Neuronal stem cell (in vitro differentiated cells): ENCODE measurements around the gene ITSN2.

Experiments
- DNase-seq: peaks from one replicate; pipeline ENCODE4 v3.0.0-alpha.2; 2013; ENCODE audit warnings: low spot score
- H2AFZ ChIP-seq: one replicate; pipeline ENCODE4 v1.6.1; 2013; ENCODE audit warnings: mild to moderate bottlenecking, low read length, inconsistent platforms
- H2AK5ac ChIP-seq: 2 replicates; pipeline ENCODE4 v1.6.1; 2013; ENCODE audit warnings: low read depth, mild to moderate bottlenecking, inconsistent platforms, low read length, moderate library complexity, mixed read lengths
- H2BK120ac ChIP-seq: 2 replicates; pipeline ENCODE4 v1.6.1; 2013; ENCODE audit warnings: low read depth, mild to moderate bottlenecking, inconsistent platforms, low read length, moderate library complexity, mixed read lengths
- H2BK12ac ChIP-seq: one replicate; pipeline ENCODE4 v1.6.1; 2013; ENCODE audit warnings: low read length, inconsistent platforms
- H2BK15ac ChIP-seq: 2 replicates; pipeline ENCODE4 v1.6.1; 2013; ENCODE audit warnings: mild to moderate bottlenecking, low read length, inconsistent platforms, mixed read lengths
- H2BK5ac ChIP-seq: one replicate; pipeline ENCODE4 v1.6.1; 2013; ENCODE audit warnings: inconsistent platforms, mild to moderate bottlenecking, low read length, moderate library complexity
- H3K14ac ChIP-seq: one replicate; pipeline ENCODE4 v1.6.1; 2013; ENCODE audit warnings: low read length, inconsistent platforms
- H3K18ac ChIP-seq: 2 replicates; pipeline ENCODE4 v1.6.1; 2013; ENCODE audit warnings: low read length, inconsistent platforms
- H3K23ac ChIP-seq: 2 replicates; pipeline ENCODE4 v1.6.1; 2013; ENCODE audit warnings: low read depth, mild to moderate bottlenecking, mixed read lengths, low read length, inconsistent platforms; ENCODE audit not compliant: poor library complexity
- H3K27ac ChIP-seq: replicated peaks from 3 replicates; pipeline ENCODE4 v1.5.1; 2013; ENCODE audit warnings: low read length, inconsistent platforms
- H3K27me3 ChIP-seq, 3 experiments: 2 replicates each; pipeline ENCODE4 v1.6.1; 2013; ENCODE audit warnings: low read length in 3 of 3, mild to moderate bottlenecking in 2 of 3, inconsistent platforms in 1 of 3, low read depth in 1 of 3, mixed read lengths in 1 of 3, moderate library complexity in 1 of 3; ENCODE audit not compliant: control insufficient read depth in 3 of 3, insufficient read depth in 3 of 3
- H3K36me3 ChIP-seq, 2 donors: replicated peaks in 1 of 2; 2 replicates each; pipeline ENCODE4 v1.6.1; 2013; ENCODE audit warnings: low read length in 2 of 2; ENCODE audit not compliant: control insufficient read depth in 2 of 2, insufficient read depth in 2 of 2
- H3K4ac ChIP-seq: 2 replicates; pipeline ENCODE4 v1.6.1; 2013; ENCODE audit warnings: inconsistent platforms, mild to moderate bottlenecking, low read length, moderate library complexity
- H3K4me1 ChIP-seq, 2 donors: 1 replicate in 1 of 2; 2 replicates in 1 of 2; pipeline ENCODE4 v1.6.1; 2013; ENCODE audit warnings: low read length in 2 of 2, low read depth in 1 of 2; ENCODE audit not compliant: control insufficient read depth in 2 of 2, insufficient read depth in 1 of 2
- H3K4me2 ChIP-seq: one replicate; pipeline ENCODE4 v1.6.1; 2013; ENCODE audit warnings: mild to moderate bottlenecking, low read length, inconsistent platforms; ENCODE audit not compliant: insufficient read depth, poor library complexity, severe bottlenecking
- H3K4me3 ChIP-seq, 2 donors: 2 replicates each; pipeline ENCODE4 v1.5.1; 2013; ENCODE audit warnings: low read length in 2 of 2, mild to moderate bottlenecking in 2 of 2, inconsistent platforms in 1 of 2, moderate library complexity in 1 of 2
- H3K79me1 ChIP-seq: one replicate; pipeline ENCODE4 v1.6.1; 2013; ENCODE audit warnings: low read depth, mild to moderate bottlenecking, inconsistent platforms, low read length, moderate library complexity
- H3K9ac ChIP-seq: one replicate; pipeline ENCODE4 v1.6.1; 2013; ENCODE audit warnings: mild to moderate bottlenecking, low read depth, low read length, inconsistent platforms; ENCODE audit not compliant: poor library complexity
- H3K9me3 ChIP-seq, 2 donors: replicated peaks in 1 of 2; 2 replicates each; pipeline versions ENCODE3 to v1.6.1; 2013; ENCODE audit warnings: low read length in 2 of 2, mild to moderate bottlenecking in 2 of 2, inconsistent platforms in 1 of 2, low read depth in 1 of 2, mixed read lengths in 1 of 2, moderate library complexity in 1 of 2; ENCODE audit not compliant: control insufficient read depth in 2 of 2, insufficient read depth in 1 of 2
- H4K8ac ChIP-seq: one replicate; pipeline ENCODE4 v1.6.1; 2013; ENCODE audit warnings: low read depth, mild to moderate bottlenecking, inconsistent platforms, low read length, moderate library complexity
- H4K91ac ChIP-seq: one replicate; pipeline ENCODE4 v1.6.1; 2013; ENCODE audit warnings: low read length, low read depth, mild to moderate bottlenecking, inconsistent platforms; ENCODE audit not compliant: poor library complexity
- WGBS, 2 donors: extraction: QIAGEN DNeasy Blood & Tissue Kit; methylation state at CpG; one replicate each; pipeline ENCODE4 v1.1.7; 2013; ENCODE audit warnings: missing lambda C conversion rate in 2 of 2, mixed read lengths in 1 of 2; ENCODE audit not compliant: insufficient read length in 2 of 2, insufficient replicate concordance in 1 of 2; ENCODE audit errors: extremely low coverage in 2 of 2; 5-methylcytosine and 5-hydroxymethylcytosine counted together

Gene ITSN2

GRCh38 chr2:24237313-24237712, 123.0 kb downstream of the ITSN2 start:
- H3K14ac ChIP-seq: no peak overlapping the region
- no peak overlapping the region for H2BK5ac ChIP-seq
- no peak overlapping the region for H2BK15ac ChIP-seq
- H2AK5ac ChIP-seq: no peak overlapping the region
- no CpG with 5 or more reads among the region's 1 CpG for WGBS, 2 donors
- DNase-seq: no peak
- no peak overlapping the region for H3K23ac ChIP-seq
- no peaks in the 10 kb centered on the region for H3K79me1 ChIP-seq
- H4K8ac ChIP-seq: no peak overlapping the region
- no peak overlapping the region for H3K27ac ChIP-seq
- H4K91ac ChIP-seq: no peak overlapping the region
- no peak overlapping the region for H3K18ac ChIP-seq
- no peaks in the 10 kb centered on the region for H3K9me3 ChIP-seq
- H3K27me3 ChIP-seq: no peaks in the 10 kb centered on the region
- no peak overlapping the region for H3K9ac ChIP-seq
- H3K4me3 ChIP-seq: no peak overlapping the region
- no peak overlapping the region for H2BK12ac ChIP-seq
- H3K4ac ChIP-seq: no peak overlapping the region
- no peaks in the 10 kb centered on the region for H3K36me3 ChIP-seq
- H2AFZ ChIP-seq: no peak overlapping the region
- H2BK120ac ChIP-seq: no peak overlapping the region
- H3K4me2 ChIP-seq: no peak overlapping the region
- H3K4me1 ChIP-seq: no peaks in the 10 kb centered on the region

- no peak for DNase-seq
- no peak overlapping the region for H2BK12ac ChIP-seq
- H2AFZ ChIP-seq: no peak overlapping the region
- no peak overlapping the region for H3K4me2 ChIP-seq
- no peak overlapping the region for H3K27ac ChIP-seq
- H3K4me1 ChIP-seq: no peaks in the 10 kb centered on the region
- H3K4me3 ChIP-seq: no peak overlapping the region
- H3K9me3 ChIP-seq: no peaks in the 10 kb centered on the region
- no peaks in the 10 kb centered on the region for H3K27me3 ChIP-seq
- no peaks in the 10 kb centered on the region for H3K36me3 ChIP-seq
- no CpG with 5 or more reads among the region's 2 CpGs for WGBS, 2 donors
- no peak overlapping the region for H2BK120ac ChIP-seq
- H3K9ac ChIP-seq: no peak overlapping the region
- no peak overlapping the region for H3K18ac ChIP-seq
- H2BK5ac ChIP-seq: no peak overlapping the region
- H3K79me1 ChIP-seq: no peaks in the 10 kb centered on the region
- no peak overlapping the region for H2BK15ac ChIP-seq
- no peak overlapping the region for H3K4ac ChIP-seq
- no peak overlapping the region for H4K8ac ChIP-seq
- no peak overlapping the region for H4K91ac ChIP-seq
- no peak overlapping the region for H3K14ac ChIP-seq
- H3K23ac ChIP-seq: no peak overlapping the region
- H2AK5ac ChIP-seq: no peak overlapping the region
Observed at GRCh38 chr2:24233321-24233720, 127.0 kb downstream of the ITSN2 start.

- no peak overlapping the region for H3K4me2 ChIP-seq
- no peak overlapping the region for H2BK15ac ChIP-seq
- H3K9ac ChIP-seq: no peak overlapping the region
- DNase-seq: no peak
- no peak overlapping the region for H2BK120ac ChIP-seq
- H4K91ac ChIP-seq: no peak overlapping the region
- no peak overlapping the region for H2AFZ ChIP-seq
- H4K8ac ChIP-seq: no peak overlapping the region
- no peaks in the 10 kb centered on the region for H3K27me3 ChIP-seq
- H3K9me3 ChIP-seq: no peaks in the 10 kb centered on the region
- no peak overlapping the region for H3K14ac ChIP-seq
- no peak overlapping the region for H3K4ac ChIP-seq
- H2BK12ac ChIP-seq: no peak overlapping the region
- no peak overlapping the region for H3K27ac ChIP-seq
- no peak overlapping the region for H3K18ac ChIP-seq
- no peak overlapping the region for H2BK5ac ChIP-seq
- no CpG with 5 or more reads among the region's 4 CpGs for WGBS, 2 donors
- no peaks in the 10 kb centered on the region for H3K79me1 ChIP-seq
- H3K23ac ChIP-seq: no peak overlapping the region
- H2AK5ac ChIP-seq: no peak overlapping the region
- H3K4me1 ChIP-seq: no peaks in the 10 kb centered on the region
- H3K36me3 ChIP-seq: no peaks in the 10 kb centered on the region
- no peak overlapping the region for H3K4me3 ChIP-seq
Observed at GRCh38 chr2:24231461-24231881, 128.9 kb downstream of the ITSN2 start.

GRCh38 chr2:24228470-24228869, 131.9 kb downstream of the ITSN2 start:
- Histone ChIP-seq H3K9me3 (no peaks in the 10 kb centered on the region), H3K4ac (no peak overlapping the region), H3K36me3 (no peaks in the 10 kb centered on the region), H3K23ac (no peak overlapping the region), H2AFZ (no peak overlapping the region), H2BK5ac (no peak overlapping the region), H3K27me3 (no peaks in the 10 kb centered on the region), H2BK12ac (no peak overlapping the region), H3K9ac (no peak overlapping the region), H3K18ac (no peak overlapping the region), H2AK5ac (no peak overlapping the region), H3K27ac (no peak overlapping the region), H3K79me1 (no peaks in the 10 kb centered on the region), H3K14ac (no peak overlapping the region), H2BK120ac (no peak overlapping the region), H3K4me3 (no peak overlapping the region), H4K91ac (no peak overlapping the region), H4K8ac (no peak overlapping the region), H3K4me2 (no peak overlapping the region), H2BK15ac (no peak overlapping the region), H3K4me1 (peaks cover 7 to 8% of the 10 kb centered on the region in 2 donors)
- DNase-seq: no peak
- no CpG with 5 or more reads among the region's 1 CpG for WGBS, 2 donors
